ENCODE data around the gene CACNA2D2. TPM values are rescaled to one million over a fixed set of nuclear protein-coding genes. Genes with fewer than 3 reads are reported as not detected.
A peak's percentile ranks its signal among the peaks of the same experiment; 100 is the strongest.
"Not testable (repeated sequence)": the region's sequence is repeated elsewhere in the genome, so short reads cannot be mapped to it uniquely, and the experiment has no call there.

The CACNA2D2 gene
- polyA plus RNA-seq, 4 donors: 13.3 to 18.6 (median 16.3) TPM

DNA sequence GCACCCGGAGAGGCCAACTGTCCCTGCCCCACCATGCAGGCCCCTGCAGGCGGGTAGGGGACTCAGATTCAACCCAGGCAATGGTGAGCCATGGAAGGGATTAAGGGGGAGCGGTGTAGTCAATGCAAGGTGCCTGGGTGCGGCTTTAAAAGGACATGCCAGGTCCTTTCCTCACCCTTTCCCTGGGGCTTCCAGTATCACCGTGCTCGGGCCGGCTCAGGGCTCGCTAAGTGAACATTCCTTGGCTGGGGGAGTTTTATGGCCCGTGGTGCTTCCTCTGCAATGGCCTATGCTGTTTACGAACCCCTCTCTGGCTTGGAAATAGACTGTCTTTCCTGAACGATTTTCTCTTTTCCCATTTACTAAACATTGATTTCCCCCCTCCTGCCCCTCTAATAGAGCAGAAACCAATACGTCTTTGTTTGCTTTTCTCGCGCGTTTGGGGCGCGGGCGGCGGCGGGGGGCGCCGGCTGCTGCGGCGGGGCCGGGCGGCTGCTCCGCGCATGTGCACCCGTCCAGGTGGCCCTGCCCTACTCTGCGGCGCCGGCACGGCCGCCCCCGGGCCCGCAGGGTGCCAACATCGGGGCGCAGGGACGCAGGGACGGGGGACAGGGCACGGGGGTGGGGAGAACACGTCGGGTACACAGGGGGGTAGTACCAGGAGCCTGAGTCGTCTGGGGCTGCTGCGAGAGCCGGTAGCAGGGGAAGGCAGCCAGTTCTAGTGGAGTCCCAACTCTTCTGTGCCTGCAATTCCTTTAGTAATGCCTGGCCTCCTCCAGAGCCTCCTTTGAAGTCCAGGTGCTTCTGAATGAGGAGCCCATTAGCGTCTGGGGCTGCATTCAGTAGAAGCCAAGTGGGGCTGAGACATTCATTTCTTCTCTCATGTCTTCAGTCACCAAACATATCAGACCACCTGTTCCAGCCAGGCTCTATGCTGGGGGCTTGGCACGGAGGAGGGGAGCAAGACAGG is 26.9 kb upstream of the CACNA2D2 start:
- no peak for DNase-seq (ENCODE audit: low read depth in 4 of 4, low spot score in 2 of 4)

GRCh38 chr3:50525987-50526386 is 22.6 kb upstream of the CACNA2D2 start:
- no peak for DNase-seq (ENCODE audit: low read depth in 4 of 4, low spot score in 2 of 4)

GRCh38 chr3:50525191-50525910 is 21.9 kb upstream of the CACNA2D2 start:
- DNase-seq (ENCODE audit: low read depth in 4 of 4, low spot score in 2 of 4): no peak

DNA sequence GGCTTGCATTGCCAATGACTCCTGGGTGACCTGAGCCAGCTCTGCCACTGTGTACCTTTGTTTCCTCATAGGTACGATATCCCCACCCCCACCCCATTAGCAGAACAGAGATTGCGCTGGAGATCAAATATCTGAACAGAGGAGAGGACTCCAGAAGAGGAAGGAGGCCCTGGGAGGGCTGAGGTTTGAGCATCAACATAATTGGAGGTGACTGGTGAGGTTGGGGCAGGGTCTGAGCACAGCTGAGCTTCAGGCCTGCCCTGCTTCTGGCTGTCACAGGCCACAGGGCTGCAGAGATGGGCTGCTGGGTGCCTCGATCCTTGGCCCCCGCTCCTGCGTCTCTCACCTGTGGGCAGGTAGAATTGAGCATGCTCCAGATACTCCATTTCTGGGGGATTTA is 21.3 kb upstream of the CACNA2D2 start:
- DNase-seq (ENCODE audit: low read depth in 4 of 4, low spot score in 2 of 4): no peak

- DNase-seq (ENCODE audit: low read depth in 4 of 4, low spot score in 2 of 4): peak in 3 of 4 donors; percentile 56 to 74 (median 67)
Measured at GRCh38 chr3:50523279-50523811, 19.9 kb upstream of the CACNA2D2 start.

GRCh38 chr3:50521572-50521971 is 18.1 kb upstream of the CACNA2D2 start:
- DNase-seq (ENCODE audit: low read depth in 4 of 4, low spot score in 2 of 4): no peak

DNA sequence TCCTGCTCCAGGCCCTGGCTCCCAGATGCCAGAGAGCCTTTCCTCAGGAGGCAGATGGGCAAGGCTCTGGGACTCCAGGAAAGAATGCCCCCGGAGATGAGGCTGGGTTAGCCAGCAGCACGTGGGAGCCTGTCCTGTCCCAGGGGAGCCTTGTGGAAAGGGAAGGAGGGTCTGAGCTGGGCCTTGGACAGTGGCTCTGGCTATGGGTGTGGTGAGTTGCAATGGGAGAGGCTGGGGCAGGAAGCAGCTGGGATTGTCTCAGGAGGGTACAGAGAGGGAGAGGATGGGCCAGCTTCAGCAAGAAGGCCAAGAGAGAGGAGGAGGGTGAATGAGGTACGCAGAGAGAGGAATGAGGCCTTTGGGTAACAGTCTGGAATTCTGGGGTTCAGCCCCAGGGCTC is 17.4 kb upstream of the CACNA2D2 start:
- no peak for DNase-seq (ENCODE audit: low read depth in 4 of 4, low spot score in 2 of 4)

- DNase-seq (ENCODE audit: low read depth in 4 of 4, low spot score in 2 of 4): no peak
Measured at GRCh38 chr3:50519471-50520089, 16.1 kb upstream of the CACNA2D2 start.

- no peak for DNase-seq (ENCODE audit: low read depth in 4 of 4, low spot score in 2 of 4)
Measured at GRCh38 chr3:50518436-50518835, 15.0 kb upstream of the CACNA2D2 start.

DNA sequence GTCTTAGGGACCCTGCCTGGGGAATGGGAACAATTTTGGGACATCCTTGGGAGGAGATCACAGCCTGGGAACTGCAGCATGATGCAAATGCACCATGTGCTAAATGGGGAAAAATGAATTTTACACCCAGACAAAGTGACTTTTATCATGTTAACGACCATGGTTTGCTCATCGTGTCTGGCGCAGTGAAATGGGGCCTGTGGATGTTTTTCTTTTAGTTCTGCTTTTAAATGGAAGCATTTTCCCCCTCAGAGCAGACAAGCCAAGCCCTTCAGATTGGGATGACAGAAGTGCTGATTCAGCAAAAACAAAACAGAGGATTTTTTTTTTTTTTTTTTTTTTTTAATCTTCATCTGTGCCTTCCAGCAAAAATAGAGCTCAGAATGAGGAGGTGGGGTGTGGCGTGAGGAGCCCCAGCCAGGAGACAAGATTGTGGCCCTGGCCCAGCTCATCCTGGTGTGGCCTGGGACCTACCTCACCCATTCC is 14.3 kb upstream of the CACNA2D2 start:
- DNase-seq (ENCODE audit: low read depth in 4 of 4, low spot score in 2 of 4): no peak

GRCh38 chr3:50516440-50516871 is 13.0 kb upstream of the CACNA2D2 start:
- peak in 1 of 4 donors; percentile 58 for DNase-seq (ENCODE audit: low read depth in 4 of 4, low spot score in 2 of 4)

DNA sequence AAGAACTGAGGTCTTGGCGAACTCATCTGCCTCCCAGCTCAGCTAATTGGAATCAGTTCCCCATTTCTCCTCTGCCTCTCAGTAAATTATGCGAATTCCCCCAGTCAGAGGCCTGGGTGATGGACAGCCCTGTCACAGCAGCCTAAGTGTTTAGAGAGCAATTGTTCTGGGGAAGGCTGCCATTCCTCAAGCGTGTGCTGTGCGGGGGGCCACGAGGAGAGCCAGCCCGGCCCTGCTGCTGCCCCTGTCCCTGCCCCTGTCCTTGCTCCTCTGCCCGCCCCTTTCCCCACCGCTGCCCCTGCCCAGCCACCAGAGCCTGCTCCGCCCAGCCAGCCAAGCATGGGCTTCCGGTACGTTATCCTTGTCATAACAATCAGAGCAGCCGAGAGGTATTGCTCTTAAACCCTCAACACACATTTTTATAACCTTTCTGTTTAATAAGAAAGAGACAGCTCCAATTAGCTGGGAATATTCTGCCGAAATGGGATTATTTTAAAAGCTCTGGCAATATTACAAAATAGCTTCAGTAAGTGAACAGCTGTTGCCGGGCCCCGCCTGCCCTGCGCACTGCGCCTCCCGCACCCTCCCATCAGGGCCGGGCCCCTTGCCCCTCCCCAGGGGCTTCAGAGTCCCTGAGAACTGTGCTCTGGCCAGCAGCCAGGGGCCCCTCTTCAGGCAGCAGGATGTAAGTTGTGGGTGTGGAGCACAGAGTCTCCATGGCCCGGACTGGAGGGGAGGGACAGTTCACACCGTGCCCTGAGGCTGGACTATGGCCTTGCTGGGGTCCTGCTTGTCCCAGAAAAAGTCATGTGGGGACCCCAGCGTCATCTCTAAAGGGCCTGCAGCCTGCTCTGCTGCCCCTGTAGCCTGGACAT is 12.4 kb upstream of the CACNA2D2 start:
- DNase-seq (ENCODE audit: low read depth in 4 of 4, low spot score in 2 of 4): peak in 3 of 4 donors; percentile 56 to 75 (median 69)

DNA sequence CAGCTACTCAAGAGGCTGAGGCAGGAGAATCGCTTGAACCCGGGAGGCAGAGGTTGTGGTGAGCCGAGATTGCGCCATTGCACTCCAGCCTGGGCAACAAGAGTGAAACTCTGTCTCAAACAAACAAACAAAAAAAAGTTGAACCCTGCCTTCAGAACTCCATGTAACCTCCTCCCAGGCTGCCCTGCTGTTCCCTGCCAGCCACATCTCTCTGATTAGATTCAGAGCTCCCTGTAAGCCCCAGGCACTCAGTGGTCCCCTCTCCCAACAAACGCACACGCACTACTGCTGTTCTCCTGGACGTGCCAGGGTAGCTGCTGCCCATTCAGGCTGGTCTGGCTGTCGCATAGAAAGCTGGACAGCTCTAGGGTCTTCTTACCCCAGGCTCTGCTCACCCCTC is 9.5 kb upstream of the CACNA2D2 start:
- not testable (repeated sequence) for DNase-seq (ENCODE audit: low read depth in 4 of 4, low spot score in 2 of 4)

DNA sequence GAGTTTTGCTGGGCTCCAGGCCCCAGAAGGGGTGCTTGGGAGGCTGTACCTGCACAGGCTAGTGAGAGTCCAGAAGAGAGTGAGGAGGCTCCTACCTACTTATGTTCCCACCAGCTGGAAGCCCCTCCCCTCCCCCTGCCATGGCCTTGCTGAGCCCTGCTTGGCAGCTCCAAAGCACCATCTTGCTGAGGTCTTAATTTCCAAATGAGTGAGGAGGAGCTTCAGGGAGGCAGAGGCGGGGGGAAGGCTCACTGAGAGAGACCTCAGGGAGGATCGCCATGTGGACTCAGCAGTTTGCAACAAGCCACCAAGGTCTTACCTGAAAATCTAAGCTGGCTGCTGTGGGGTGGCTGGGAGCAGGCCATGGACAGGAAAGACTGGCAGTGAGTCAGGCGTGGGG is 8.7 kb upstream of the CACNA2D2 start:
- DNase-seq (ENCODE audit: low read depth in 4 of 4, low spot score in 2 of 4): no peak

- no peak for DNase-seq (ENCODE audit: low read depth in 4 of 4, low spot score in 2 of 4)
Measured at GRCh38 chr3:50510325-50510724, 6.9 kb upstream of the CACNA2D2 start.

DNA sequence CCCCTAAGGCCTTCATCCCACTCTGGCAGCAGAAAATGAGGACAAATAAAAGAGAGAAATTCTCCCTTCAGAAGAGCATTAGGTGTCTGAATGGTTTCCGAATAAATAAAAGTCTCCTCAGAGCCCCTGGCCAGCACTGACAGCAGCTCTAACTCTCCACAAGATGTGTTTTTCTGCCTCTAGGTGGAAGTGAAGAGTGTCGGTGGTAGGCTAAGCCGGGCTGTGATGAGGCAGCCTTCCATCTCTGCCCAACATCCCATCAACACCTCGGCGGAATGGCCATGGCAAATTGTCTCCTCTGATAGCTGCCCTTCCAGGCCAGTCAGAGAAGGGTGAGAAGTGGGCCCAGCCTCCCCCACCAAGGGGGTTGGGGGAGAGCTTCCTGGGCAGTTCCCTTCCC is 6.3 kb upstream of the CACNA2D2 start:
- DNase-seq (ENCODE audit: low read depth in 4 of 4, low spot score in 2 of 4): no peak

DNA sequence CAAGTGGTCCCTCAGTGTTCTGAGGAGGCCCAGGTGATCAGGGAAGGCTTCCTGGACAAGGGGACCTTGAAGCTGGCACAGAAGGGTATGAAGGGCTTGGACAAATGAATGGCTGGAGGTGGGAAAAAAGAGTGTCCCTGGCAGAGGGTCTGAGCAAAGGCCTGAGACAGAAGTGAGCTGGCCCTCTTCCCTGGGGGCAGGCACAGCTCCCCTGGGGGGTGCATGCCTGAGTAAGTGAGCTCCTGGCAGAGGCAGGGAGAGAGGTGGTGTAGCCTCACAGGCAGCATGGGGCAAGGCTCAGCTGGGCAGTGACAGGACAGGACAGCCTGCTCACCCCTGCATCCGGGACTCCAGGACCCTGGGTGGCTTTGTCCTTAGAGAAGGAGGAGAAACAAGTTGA is 5.4 kb upstream of the CACNA2D2 start:
- no peak for DNase-seq (ENCODE audit: low read depth in 4 of 4, low spot score in 2 of 4)

DNA sequence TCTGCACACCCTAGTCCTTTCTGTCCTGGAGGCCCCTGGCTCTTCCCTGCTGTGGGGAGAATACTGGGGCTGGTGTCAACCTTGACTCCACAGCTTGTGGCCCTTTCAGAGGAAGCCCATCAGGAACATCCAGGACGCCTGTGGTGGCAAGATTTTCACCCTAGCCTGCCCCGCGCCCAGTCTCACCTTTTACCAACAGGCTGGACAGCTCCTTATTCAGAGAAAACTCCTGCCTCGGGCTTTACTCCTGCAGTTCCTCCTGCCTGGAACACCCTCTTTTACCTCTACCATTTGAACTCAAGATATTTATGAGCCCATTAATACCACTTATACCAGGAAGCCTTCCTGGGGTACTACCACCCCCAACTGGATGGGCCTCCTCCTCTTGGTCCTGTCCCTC is 2.7 kb upstream of the CACNA2D2 start:
- no peak for DNase-seq (ENCODE audit: low read depth in 4 of 4, low spot score in 2 of 4)

- no peak for DNase-seq (ENCODE audit: low read depth in 4 of 4, low spot score in 2 of 4)
Measured at GRCh38 chr3:50504681-50505080, 1.2 kb upstream of the CACNA2D2 start.
